Loucy (cell line): ENCODE measurements around the gene TMEM253.

ENCODE experiments used
- H2AFZ ChIP-seq: fragments of 200-600 bp; sonication (generic); 2 replicates; pipeline ENCODE4 v1.6.0; 2016; ENCODE audit warnings: antibody characterized with exemption, mild to moderate bottlenecking, low read length, moderate library complexity
- H3F3A ChIP-seq: fragments of 200-600 bp; 2 replicates; pipeline ENCODE4 v1.6.0; 2016; ENCODE audit warnings: antibody characterized with exemption, low read depth, mild to moderate bottlenecking
- H3K27me3 ChIP-seq: fragments of 200-600 bp; sonication (generic); 2 replicates; pipeline ENCODE4 v1.6.1; 2014; ENCODE audit warnings: low read length, mild to moderate bottlenecking; ENCODE audit not compliant: insufficient read depth, poor library complexity, severe bottlenecking
- H3K36me3 ChIP-seq: fragments of 200-600 bp; sonication (generic); 2 replicates; pipeline ENCODE4 v1.6.1; 2016; ENCODE audit warnings: low read length; ENCODE audit not compliant: insufficient read depth
- H3K4me1 ChIP-seq: fragments of 200-600 bp; sonication (generic); 2 replicates; pipeline ENCODE4 v1.5.1; 2014; ENCODE audit warnings: low read length, mild to moderate bottlenecking; ENCODE audit not compliant: insufficient read depth, poor library complexity, severe bottlenecking
- H3K4me2 ChIP-seq: fragments of 200-600 bp; sonication (generic); 2 replicates; pipeline ENCODE4 v1.6.0; 2014; ENCODE audit warnings: antibody characterized with exemption, low read length, low read depth, mild to moderate bottlenecking; ENCODE audit not compliant: poor library complexity, severe bottlenecking
- H3K4me3 ChIP-seq: fragments of 200-600 bp; sonication (generic); 2 replicates; pipeline ENCODE4 v1.5.1; 2014; ENCODE audit warnings: low read length, mild to moderate bottlenecking, mixed read lengths; ENCODE audit not compliant: poor library complexity, severe bottlenecking
- H3K79me2 ChIP-seq: fragments of 200-600 bp; sonication (generic); 2 replicates; pipeline ENCODE4 v1.6.1; 2014; ENCODE audit warnings: low read length; ENCODE audit not compliant: insufficient read depth
- H3K9ac ChIP-seq: fragments of 200-600 bp; sonication (generic); 2 replicates; pipeline ENCODE4 v1.6.0; 2014; ENCODE audit warnings: mild to moderate bottlenecking, low read depth, low read length, moderate library complexity; ENCODE audit not compliant: poor library complexity, severe bottlenecking
- H3K9me2 ChIP-seq: fragments of 200-600 bp; sonication (generic); replicated peaks from 2 replicates; pipeline ENCODE4 v1.6.1; 2016; ENCODE audit warnings: low read depth, low read length, mixed read lengths
- H3K9me3 ChIP-seq: fragments of 200-600 bp; sonication (generic); 2 replicates; pipeline ENCODE4 v1.6.1; 2014; ENCODE audit warnings: mild to moderate bottlenecking, antibody characterized with exemption, low read length, low read depth; ENCODE audit not compliant: insufficient read depth
- H4K20me1 ChIP-seq: fragments of 200-600 bp; sonication (generic); 2 replicates; pipeline ENCODE4 v1.6.0; 2014; ENCODE audit warnings: antibody characterized with exemption, low read length, mild to moderate bottlenecking; ENCODE audit not compliant: insufficient read depth, poor library complexity, severe bottlenecking
- CTCF ChIP-seq: fragments of 200-600 bp; sonication (generic); conservative IDR thresholded peaks from 2 replicates; pipeline ENCODE4 v1.5.1; 2014; ENCODE audit warnings: mild to moderate bottlenecking, antibody characterized with exemption, low read length
- EZH2phosphoT487 ChIP-seq: fragments of 200-600 bp; IDR thresholded peaks from 2 replicates; pipeline ENCODE4 v1.6.1; 2018; ENCODE audit warnings: antibody characterized with exemption, mild to moderate bottlenecking, moderate library complexity, borderline replicate concordance

Gene TMEM253

DNA sequence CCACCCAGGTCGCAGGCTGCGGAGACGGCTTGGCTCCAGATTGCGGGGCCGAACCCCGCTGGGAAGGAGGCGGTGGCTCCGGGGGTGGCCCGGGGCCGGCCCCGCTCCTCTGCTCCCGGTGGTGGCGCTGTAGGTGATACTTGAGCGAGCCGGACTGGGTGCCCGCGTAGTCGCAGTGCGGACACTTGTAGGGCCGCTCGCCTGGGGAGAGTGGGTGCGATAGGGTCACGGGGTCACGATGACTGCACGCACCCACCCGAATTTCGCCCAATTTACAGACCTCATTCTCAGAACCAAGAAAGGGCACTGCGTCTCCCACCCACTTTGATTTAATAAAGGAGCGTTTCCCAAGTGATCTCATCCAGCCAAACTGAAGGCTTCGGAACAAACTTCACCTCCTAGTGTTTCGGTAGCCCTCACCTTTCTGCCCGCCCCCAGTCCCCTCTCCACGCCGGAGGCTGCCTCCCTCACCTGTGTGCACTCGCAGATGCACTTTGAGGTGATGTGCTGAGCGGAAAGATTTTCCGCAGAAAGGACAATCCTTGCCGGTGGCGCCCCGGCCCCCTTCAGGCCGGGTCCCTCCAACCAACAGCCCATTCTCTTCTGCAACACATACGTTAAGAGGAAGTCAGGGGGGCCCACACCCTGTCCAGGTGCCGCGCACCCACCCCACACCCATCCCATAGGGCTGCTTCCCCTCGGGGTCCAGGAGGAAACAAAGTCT is 9.8 kb upstream of the TMEM253 start:
- Histone ChIP-seq H3K9me2 (no peaks in the 10 kb centered on the region), H2AFZ (no peak overlapping the region), H3K4me2 (no peak overlapping the region), H3K4me3 (no peak overlapping the region), H4K20me1 (peaks cover 3% of the 10 kb centered on the region), H3K9me3 (no peaks in the 10 kb centered on the region), H3K4me1 (peaks cover 11% of the 10 kb centered on the region), H3K79me2 (no peaks in the 10 kb centered on the region; the same call in 1 of the 2 replicates), H3F3A (peaks cover 11% of the 10 kb centered on the region), H3K36me3 (no peaks in the 10 kb centered on the region; the same call in 1 of the 2 replicates), H3K27me3 (no peaks in the 10 kb centered on the region), H3K9ac (no peak overlapping the region)
- TF ChIP-seq EZH2phosphoT487 (no peak), CTCF (no peak)

- H3F3A ChIP-seq = peaks cover 15% of the 10 kb centered on the region
- no peak overlapping the region for H3K9ac ChIP-seq
- H3K4me3 ChIP-seq = no peak overlapping the region
- H3K4me2 ChIP-seq = no peak overlapping the region
- peaks cover 11% of the 10 kb centered on the region for H3K4me1 ChIP-seq
- no peaks in the 10 kb centered on the region for H3K9me2 ChIP-seq
- no peaks in the 10 kb centered on the region for H3K9me3 ChIP-seq
- no peak overlapping the region for H2AFZ ChIP-seq
- H3K36me3 ChIP-seq = no peaks in the 10 kb centered on the region; the same call in 1 of the 2 replicates
- TF ChIP-seq CTCF = no peak
- H3K79me2 ChIP-seq = no peaks in the 10 kb centered on the region; the same call in 1 of the 2 replicates
- no peaks in the 10 kb centered on the region for H3K27me3 ChIP-seq
- H4K20me1 ChIP-seq = peaks cover 3% of the 10 kb centered on the region
These were observed 9.0 kb upstream of the TMEM253 start for GRCh38 chr14:21091821-21092272.

DNA sequence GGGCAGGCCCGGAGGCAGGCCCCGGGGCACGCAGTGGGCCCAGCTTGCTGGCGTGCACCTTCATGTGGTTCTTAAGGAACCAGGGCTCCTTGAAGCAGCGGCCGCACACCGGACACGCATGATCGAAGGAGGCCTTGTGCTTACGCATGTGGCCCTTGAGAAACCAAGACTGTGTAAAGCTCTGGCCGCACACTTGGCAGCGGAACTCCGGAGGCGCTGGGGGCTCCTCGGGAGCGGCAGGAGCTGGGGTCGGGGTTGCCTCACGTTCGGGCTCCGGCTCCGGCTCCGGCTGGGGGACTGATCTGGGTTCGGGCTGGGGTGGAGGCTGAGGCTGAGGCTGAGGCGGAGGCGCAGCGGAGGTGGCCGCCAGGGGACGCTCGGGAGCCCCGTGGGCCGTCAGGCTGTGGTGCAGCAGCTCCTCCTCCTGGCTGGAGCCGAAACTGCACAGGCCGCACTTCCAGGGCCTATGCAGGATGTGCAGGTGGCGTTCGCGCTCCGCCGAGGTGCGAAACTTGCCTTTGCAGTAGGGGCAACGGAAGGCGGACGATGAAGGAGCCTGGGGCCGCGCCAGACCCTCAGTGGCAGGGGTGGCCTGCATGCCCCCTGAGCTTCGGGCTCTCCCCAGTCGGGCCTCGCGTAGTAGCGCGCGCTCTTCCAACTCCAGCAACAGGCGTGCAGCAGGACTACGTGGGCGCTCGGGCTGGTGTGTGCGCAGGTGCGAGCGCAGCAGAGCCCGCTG is 8.4 kb upstream of the TMEM253 start:
- Histone ChIP-seq H3K4me3 (no peak overlapping the region), H4K20me1 (peaks cover 3% of the 10 kb centered on the region), H3K9me2 (no peaks in the 10 kb centered on the region), H3K4me1 (peaks cover 11% of the 10 kb centered on the region), H2AFZ (no peak overlapping the region), H3K4me2 (no peak overlapping the region), H3K9ac (no peak overlapping the region), H3F3A (peaks cover 21% of the 10 kb centered on the region), H3K36me3 (no peaks in the 10 kb centered on the region; the same call in 1 of the 2 replicates), H3K9me3 (no peaks in the 10 kb centered on the region), H3K79me2 (no peaks in the 10 kb centered on the region; the same call in 1 of the 2 replicates), H3K27me3 (no peaks in the 10 kb centered on the region)
- TF ChIP-seq CTCF = peak; percentile 100
- no peak for TF ChIP-seq EZH2phosphoT487
